Thyroid gland (tissue), 4 donors: Measurements from ENCODE around the gene ZC3H10.

ENCODE experiments used
- CTCF ChIP-seq, 6 experiments: fragments of 200-600 bp in 3 of 6; fragments of 450-650 bp in 3 of 6; sonication (generic) in 3 of 6; IDR thresholded peaks; one replicate each; pipeline ENCODE4 v1.5.1; 2016 to 2019; ENCODE audit warnings: antibody characterized with exemption in 6 of 6, mild to moderate bottlenecking in 2 of 6, inconsistent platforms in 1 of 6, moderate library complexity in 1 of 6
- POLR2A ChIP-seq, 2 donors: fragments of 450-650 bp; IDR thresholded peaks; one replicate each; pipeline ENCODE4 v1.6.1; 2017; ENCODE audit warnings: antibody characterized with exemption in 2 of 2, mild to moderate bottlenecking in 2 of 2, moderate library complexity in 1 of 2

- no peak for TF ChIP-seq CTCF (IDR thresholded peaks at IDR 0.05)
- TF ChIP-seq POLR2A (IDR thresholded peaks at IDR 0.05) = no peak
These were observed 54.8 kb downstream of the ZC3H10 start for GRCh38 chr12:56172839-56173238.
